A673 (cell line): ENCODE data around the gene LHX4. TPM values are rescaled to one million over a fixed set of nuclear protein-coding genes. Genes with fewer than 3 reads are reported as not detected.

Experiments
- BruUV-seq: library from RNA; stranded (reverse); fragments of 400-500 nt; replicated peaks from 2 replicates; lab custom pipeline; 2021; lab: Mats Ljungman, UMichigan
- CTCF ChIA-PET: fragments of 300-600 bp; sonication (Branson Sonifier 250); formaldehyde crosslinking; loops from one replicate; lab custom pipeline; 2022; ENCODE audit warnings: antibody characterized with exemption; lab: Charles Lee
- POLR2A ChIA-PET: fragments of 300-600 bp; sonication (Branson Sonifier 250); formaldehyde crosslinking; loops from one replicate; lab custom pipeline; 2022; ENCODE audit warnings: antibody characterized with exemption; ENCODE audit not compliant: low non-redundant PET; lab: Charles Lee
- DNase-seq: peaks from one replicate; pipeline ENCODE4 v3.0.0-alpha.2; 2015; ENCODE audit warnings: low spot score
- H3K27ac ChIP-seq: fragments of 200-600 bp; sonication (generic); 2 replicates; pipeline ENCODE4 v1.5.1; 2016; ENCODE audit warnings: mixed run types, low read depth, mild to moderate bottlenecking, mixed read lengths, antibody characterized with exemption, low read length; ENCODE audit not compliant: poor library complexity, severe bottlenecking
- H3K27me3 ChIP-seq: fragments of 200-600 bp; sonication (generic); replicated peaks from 2 replicates; pipeline ENCODE4 v1.6.1; 2017; ENCODE audit warnings: mixed run types, low read depth, mild to moderate bottlenecking, mixed read lengths, antibody characterized with exemption, low read length; ENCODE audit not compliant: insufficient read depth, poor library complexity
- H3K36me3 ChIP-seq: fragments of 200-600 bp; sonication (generic); 2 replicates; pipeline ENCODE4 v1.6.1; 2016; ENCODE audit warnings: mixed run types, mild to moderate bottlenecking, mixed read lengths, antibody characterized with exemption, low read length; ENCODE audit not compliant: insufficient read depth, poor library complexity, severe bottlenecking
- H3K4me1 ChIP-seq: fragments of 200-600 bp; sonication (generic); 2 replicates; pipeline ENCODE4 v1.6.1; 2017; ENCODE audit warnings: mixed run types, mild to moderate bottlenecking, mixed read lengths, antibody characterized with exemption, low read length; ENCODE audit not compliant: insufficient read depth, poor library complexity, severe bottlenecking
- H3K4me3 ChIP-seq: fragments of 200-600 bp; sonication (generic); 2 replicates; pipeline ENCODE4 v1.5.1; 2016; ENCODE audit warnings: low read depth, mixed run types, mild to moderate bottlenecking, mixed read lengths, low read length; ENCODE audit not compliant: poor library complexity, severe bottlenecking
- H3K9me3 ChIP-seq: fragments of 200-600 bp; sonication (generic); 2 replicates; pipeline ENCODE4 v1.6.1; 2016; ENCODE audit warnings: mixed run types, low read depth, mild to moderate bottlenecking, mixed read lengths, antibody characterized with exemption, low read length; ENCODE audit not compliant: poor library complexity, severe bottlenecking
- CTCF ChIP-seq: fragments of 300-800, 200-600 bp; sonication (generic); conservative IDR thresholded peaks from 2 replicates; pipeline ENCODE4 v1.5.1; 2017; ENCODE audit warnings: low read depth, mild to moderate bottlenecking, antibody characterized with exemption, low read length, moderate library complexity, mixed read lengths
- EZH2 ChIP-seq: fragments of 200-600 bp; sonication (generic); IDR thresholded peaks from 2 replicates; pipeline ENCODE4 v1.6.1; 2017; ENCODE audit warnings: borderline replicate concordance, low read depth, mild to moderate bottlenecking, mixed read lengths, antibody characterized with exemption, low read length; ENCODE audit not compliant: poor library complexity, severe bottlenecking
- intact Hi-C: fragments of 100-400 bp; cut with micrococcal nuclease; formaldehyde crosslinking; loops from one replicate; pipeline ENCODE4 v1.10.0; 2022; ENCODE audit not compliant: unreplicated experiment
- total RNA-seq: library from RNA; stranded (reverse); gene quantifications from 2 replicates; pipeline ENCODE4 v1.2.3, GENCODE V29; 2021

The LHX4 gene
- total RNA-seq, 1 experiment from 2014 or later = not detected

- intact Hi-C loops = no loop called here
- Histone ChIP-seq H3K4me1 (no peaks in the 10 kb centered on the region), H3K9me3 (no peaks in the 10 kb centered on the region), H3K36me3 (no peaks in the 10 kb centered on the region), H3K4me3 (no peak overlapping the region), H3K27me3 (no peaks in the 10 kb centered on the region), H3K27ac (no peak overlapping the region)
- TF ChIP-seq EZH2 (no peak), CTCF (no peak)
- no peak for DNase-seq
- no TSS peak for BruUV-seq
- ChIA-PET POLR2A (no interaction called here), CTCF (no interaction called here)
Observed at GRCh38 chr1:180250499-180250770, 20.4 kb downstream of the LHX4 start.

GRCh38 chr1:180250883-180251509 is 20.9 kb downstream of the LHX4 start:
- H3K4me3 ChIP-seq = no peak overlapping the region
- BruUV-seq = no TSS peak
- H3K4me1 ChIP-seq = no peaks in the 10 kb centered on the region
- no peak for DNase-seq
- H3K9me3 ChIP-seq = no peaks in the 10 kb centered on the region
- H3K36me3 ChIP-seq = no peaks in the 10 kb centered on the region
- no peak overlapping the region for H3K27ac ChIP-seq
- H3K27me3 ChIP-seq = no peaks in the 10 kb centered on the region
- intact Hi-C loops = no loop called here
- TF ChIP-seq EZH2 (no peak), CTCF (no peak)
- POLR2A ChIA-PET = no interaction called here
- CTCF ChIA-PET = no interaction called here

GRCh38 chr1:180251526-180252305 is 21.7 kb downstream of the LHX4 start:
- BruUV-seq = no TSS peak
- CTCF ChIA-PET = interaction anchor here (1.5 to 1.9 kb wide), 2 partner anchors 10 to 230 kb away, joined by 4 to 6 read pairs; no protein-coding TSS in a partner anchor
- Histone ChIP-seq H3K27ac (no peak overlapping the region), H3K27me3 (no peaks in the 10 kb centered on the region), H3K4me3 (no peak overlapping the region), H3K4me1 (no peaks in the 10 kb centered on the region), H3K9me3 (no peaks in the 10 kb centered on the region), H3K36me3 (no peaks in the 10 kb centered on the region)
- POLR2A ChIA-PET = no interaction called here
- TF ChIP-seq CTCF (no peak), EZH2 (no peak)
- intact Hi-C loops = loop anchor here (1.0 to 2.0 kb wide), 2 partner anchors 165 to 231 kb away; no protein-coding TSS in a partner anchor
- DNase-seq = no peak
